NCI-H1436 (cell line): Measurements from ENCODE around the gene ZNF679.
A peak's percentile ranks its signal among the peaks of the same experiment; 100 is the strongest.
"Not testable (repeated sequence)": the region's sequence is repeated elsewhere in the genome, so short reads cannot be mapped to it uniquely, and the experiment has no call there.

Source experiments
- DNase-seq: peaks from one replicate; lab custom pipeline; 2025; lab: John Stamatoyannopoulos, UW

The ZNF679 gene

GRCh38 chr7:64228174-64228573 is at the start of gene ZNF679:
Gene ZNF679 (plus strand): TSS chr7:64228474. CDS start chr7:64249118, 20,644 bp downstream.
- DNase-seq = not testable (repeated sequence)

- DNase-seq = no peak
These were observed 47.3 kb upstream of the ZNF679 start for GRCh38 chr7:64180989-64181388.

DNA sequence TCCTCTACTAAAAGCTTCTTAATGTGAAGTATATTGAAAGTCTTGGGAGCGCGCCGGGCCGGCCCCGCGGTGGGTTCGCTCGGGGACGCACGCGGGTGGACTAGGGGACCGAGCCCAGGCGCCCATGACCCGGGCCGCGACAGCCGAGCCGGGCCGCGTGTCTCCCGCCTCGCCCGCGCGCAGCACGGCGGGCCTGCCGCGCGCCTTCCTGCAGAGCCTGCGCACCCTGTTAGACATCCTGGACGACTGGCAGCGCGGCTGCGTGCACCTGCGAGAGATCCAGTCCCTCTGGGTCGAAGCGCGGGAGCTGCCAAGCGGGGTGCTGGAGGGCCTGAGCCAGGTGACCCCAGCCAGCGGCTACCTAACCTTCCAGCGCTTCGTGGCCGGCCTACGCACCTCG is 46.7 kb upstream of the ZNF679 start:
- no peak for DNase-seq

DNA sequence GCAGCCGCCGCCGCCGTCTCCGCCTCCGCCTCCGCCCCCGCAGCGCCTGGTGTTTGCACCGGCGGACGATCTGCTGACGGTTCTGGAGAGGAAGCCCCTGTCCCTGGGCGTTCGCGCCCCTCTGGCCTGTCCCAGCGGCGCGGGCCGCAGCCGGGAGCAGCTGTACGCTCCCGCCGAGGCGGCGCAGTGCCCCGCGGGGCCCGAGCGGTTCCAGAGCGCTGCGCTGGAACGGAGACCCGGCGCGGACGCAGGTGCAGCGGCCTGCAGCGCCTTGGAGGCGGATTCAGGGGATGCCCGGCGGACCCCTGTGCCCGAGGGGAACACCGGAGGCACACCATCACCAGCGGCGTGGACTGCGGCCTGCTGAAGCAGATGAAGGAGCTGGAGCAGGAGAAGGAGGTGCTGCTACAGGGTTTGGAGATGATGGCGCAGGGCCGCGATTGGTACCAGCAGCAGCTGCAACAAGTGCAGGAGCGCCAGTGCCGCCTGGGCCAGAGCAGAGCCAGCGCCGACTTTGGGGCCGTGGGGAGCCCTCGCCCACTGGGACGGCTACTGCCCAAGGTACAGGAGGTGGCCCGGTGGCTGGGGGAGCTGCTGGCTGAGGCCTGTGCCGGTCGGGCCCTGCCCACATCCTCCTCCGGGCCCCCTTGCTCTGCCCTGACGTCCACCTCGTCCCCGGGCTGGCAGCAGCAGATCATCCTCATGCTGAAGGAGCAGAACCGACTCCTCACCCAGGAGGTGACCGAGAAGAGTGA is 46.1 kb upstream of the ZNF679 start:
- no peak for DNase-seq

GRCh38 chr7:64183126-64183742 is 45.0 kb upstream of the ZNF679 start:
- no peak for DNase-seq

DNA sequence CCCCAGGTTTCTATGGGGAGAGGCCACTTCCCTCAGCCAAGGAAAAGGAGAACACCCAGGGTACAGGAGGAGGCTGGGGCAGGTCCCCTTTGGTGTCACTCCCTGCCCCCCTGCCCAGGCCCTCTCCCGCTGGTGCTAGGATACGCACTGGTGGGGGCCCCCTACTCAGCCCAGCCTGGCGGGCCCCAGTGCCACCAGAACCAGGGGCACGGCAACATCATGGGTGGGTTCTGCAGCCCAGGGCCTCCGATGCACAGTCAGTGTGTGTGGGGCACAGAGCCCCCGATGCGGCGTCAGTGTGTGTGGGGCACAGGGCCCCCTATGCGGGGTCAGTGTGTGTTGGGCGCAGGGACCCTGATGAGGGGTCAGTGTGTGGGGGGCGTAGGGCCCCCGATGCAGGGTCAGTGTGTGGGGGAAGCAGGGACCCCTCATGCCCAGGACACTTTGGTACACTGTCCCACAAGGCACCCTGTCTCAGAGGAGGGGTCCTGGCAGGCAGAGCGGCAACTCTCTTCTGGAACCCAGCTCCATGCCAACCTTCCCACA is 44.4 kb upstream of the ZNF679 start:
- no peak for DNase-seq

GRCh38 chr7:64184376-64184775 is 43.9 kb upstream of the ZNF679 start:
- no peak for DNase-seq

DNA sequence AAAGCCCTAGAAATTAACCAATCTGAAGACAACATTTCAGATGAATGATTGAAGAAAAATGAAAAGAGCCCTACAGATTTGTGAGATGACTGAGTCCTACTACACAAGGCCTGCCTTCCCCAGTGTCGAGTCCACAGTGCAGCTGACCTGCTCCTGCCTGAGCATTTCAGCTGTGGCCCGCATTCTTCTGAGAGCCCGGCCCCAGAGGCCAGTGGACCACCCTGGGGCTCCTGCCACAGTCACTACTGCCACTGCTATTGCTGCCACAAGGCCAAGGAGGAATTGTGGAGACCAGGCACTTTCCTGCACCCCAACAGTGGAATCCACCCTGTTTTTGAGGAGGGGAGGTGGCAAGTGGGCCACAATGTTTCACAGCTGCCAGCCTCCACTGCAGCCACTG is 40.9 kb upstream of the ZNF679 start:
- no peak for DNase-seq

DNA sequence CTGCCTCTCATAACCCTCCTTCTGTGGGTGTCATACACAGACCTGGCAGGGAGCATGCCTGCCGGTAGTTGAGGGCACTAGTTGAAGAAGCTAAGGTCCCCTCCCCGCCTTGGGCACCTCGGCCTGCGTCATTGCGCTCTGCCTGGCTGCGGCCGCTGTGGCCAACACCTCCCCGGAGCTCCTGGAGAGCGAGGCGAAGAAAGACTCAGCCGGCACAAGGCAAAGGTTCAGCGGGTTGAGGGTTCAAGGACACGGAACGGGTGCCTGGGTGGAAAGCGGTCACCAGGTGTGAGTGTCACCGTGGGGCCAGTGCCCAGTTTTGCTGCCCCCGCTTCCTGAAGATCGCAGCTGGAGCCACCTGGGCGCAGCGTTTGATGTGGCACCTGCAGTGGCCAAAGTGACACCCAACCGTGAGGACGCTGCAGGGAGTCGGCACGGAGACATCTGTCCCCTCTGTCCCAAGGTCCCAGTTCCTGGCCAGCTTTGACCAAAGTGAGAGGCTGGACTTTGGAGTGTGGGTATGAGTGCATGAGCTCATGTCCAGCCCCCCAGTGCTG is 36.0 kb upstream of the ZNF679 start:
- DNase-seq = no peak

- DNase-seq = no peak
These were observed 35.5 kb upstream of the ZNF679 start for GRCh38 chr7:64192775-64193174.

- DNase-seq = no peak
These were observed 21.4 kb upstream of the ZNF679 start, which contains the start of gene ZNF735 for GRCh38 chr7:64206903-64207302. Gene ZNF735 (plus strand): TSS chr7:64207203. CDS start chr7:64207203, 0 bp downstream.

- not testable (repeated sequence) for DNase-seq
These were observed 8.5 kb upstream of the ZNF679 start for GRCh38 chr7:64219710-64220298.

GRCh38 chr7:64223366-64223765 is 4.9 kb upstream of the ZNF679 start:
- no peak for DNase-seq

- DNase-seq = no peak
These were observed 38.2 kb downstream of the ZNF679 start for GRCh38 chr7:64266341-64266919.

DNA sequence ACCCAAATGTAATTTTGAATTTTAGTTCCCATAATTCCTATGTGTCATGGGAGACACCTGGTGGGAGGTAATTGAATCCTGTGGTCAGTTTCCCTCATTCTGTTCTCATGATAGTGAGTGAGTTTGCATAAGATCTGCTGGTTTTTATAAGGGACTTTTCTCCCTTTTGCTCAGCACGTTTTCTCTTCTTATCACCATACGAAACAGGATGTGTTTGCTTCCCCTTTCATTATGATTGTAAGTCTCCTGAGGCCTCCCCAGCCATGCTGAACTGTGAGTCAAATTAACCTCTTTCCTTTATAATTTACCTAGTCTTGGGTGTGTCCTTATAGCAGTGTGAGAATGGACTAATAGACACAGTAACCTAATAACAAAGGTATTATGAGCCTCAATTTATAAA is 49.4 kb downstream of the ZNF679 start:
- no peak for DNase-seq

DNA sequence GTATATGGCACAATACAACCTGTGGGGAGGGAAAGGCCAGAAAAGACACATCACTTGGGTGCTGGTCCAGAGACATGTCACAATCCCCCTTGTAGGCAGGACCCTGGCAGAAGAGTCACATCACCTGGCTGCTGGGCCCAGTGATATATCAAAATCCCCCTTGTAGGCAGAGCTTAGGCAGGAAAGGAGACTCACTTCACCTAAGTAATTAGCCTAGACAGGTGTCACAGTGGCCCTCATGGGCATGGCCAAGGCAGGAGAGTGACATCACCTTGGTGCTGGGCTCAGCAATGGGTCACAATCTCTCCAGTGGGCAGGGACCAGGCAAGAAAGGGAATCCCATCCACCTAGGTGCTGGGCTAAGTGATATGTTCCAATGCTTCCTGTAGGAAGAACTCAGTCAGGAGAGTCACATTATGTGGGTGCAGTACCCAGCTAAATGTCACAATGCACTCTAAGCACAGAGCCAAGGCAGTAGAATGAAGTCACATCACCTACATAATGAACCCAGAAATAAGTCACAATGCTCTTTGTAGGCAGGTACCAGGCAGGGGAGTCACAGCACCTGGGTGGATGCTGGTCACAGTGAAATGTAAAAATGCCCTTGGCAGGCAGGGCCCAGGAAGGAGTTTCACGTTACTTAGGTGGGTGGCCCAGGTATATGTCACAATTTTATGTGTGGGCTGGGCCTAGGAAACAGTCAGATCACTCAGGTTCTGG is 66.6 kb downstream of the ZNF679 start:
- DNase-seq = no peak

GRCh38 chr7:64297418-64297817 is 69.1 kb downstream of the ZNF679 start:
- DNase-seq = not testable (repeated sequence)

- DNase-seq = no peak
These were observed 72.5 kb downstream of the ZNF679 start for GRCh38 chr7:64300641-64301405.

- DNase-seq = peak; percentile 91
These were observed 79.2 kb downstream of the ZNF679 start for GRCh38 chr7:64307254-64308015.

GRCh38 chr7:64308016-64308270 is 79.7 kb downstream of the ZNF679 start:
- no peak for DNase-seq
